Renal cortex interstitium (tissue), 11 donors: ENCODE results near the gene TNXB. TPM values are rescaled to one million over a fixed set of nuclear protein-coding genes. Genes with fewer than 3 reads are reported as not detected.
"Not testable (repeated sequence)": the region's sequence is repeated elsewhere in the genome, so short reads cannot be mapped to it uniquely, and the experiment has no call there.

Experiments used
- DNase-seq, 11 donors: peaks; one replicate each; pipeline ENCODE4 v3.0.0-alpha.2; 2013; ENCODE audit warnings: low read depth in 9 of 11, low spot score in 4 of 11; ENCODE audit errors: extremely low read depth in 1 of 11
- polyA plus RNA-seq, 3 donors: library from polyadenylated mRNA; unstranded; fragments of 120-200 nt; gene quantifications; one replicate each; pipeline ENCODE4 v1.2.1, GENCODE V29; 2013; ENCODE audit not compliant: insufficient read length in 3 of 3

Gene TNXB
- polyA plus RNA-seq, 3 donors, result 3.4 to 7.9 (median 6.1) TPM

- no peak for DNase-seq
Observed at GRCh38 chr6:32146287-32146686, 37.1 kb upstream of the TNXB start.

DNA sequence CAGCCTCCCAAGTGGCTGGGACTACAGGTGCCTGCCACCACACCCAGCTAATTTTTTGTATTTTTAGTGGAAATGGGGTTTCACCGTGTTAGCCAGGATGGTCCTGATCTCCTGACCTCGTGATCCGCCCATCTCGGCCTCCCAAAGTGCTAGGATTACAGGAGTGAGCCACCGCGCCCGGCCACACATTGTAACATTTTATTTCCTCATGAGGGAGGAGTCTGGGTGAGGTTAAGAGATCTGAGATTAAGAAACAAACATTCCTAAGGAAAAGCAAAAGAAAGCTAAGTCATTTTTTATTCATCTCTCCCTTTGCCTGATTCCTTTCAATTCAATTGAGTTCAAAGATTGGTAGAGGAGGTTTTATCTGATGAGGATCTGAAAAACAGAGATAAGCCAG lies 35.1 kb upstream of the TNXB start:
- DNase-seq, result not testable (repeated sequence)

GRCh38 chr6:32140420-32141046 lies 31.4 kb upstream of the TNXB start:
- no peak for DNase-seq

GRCh38 chr6:32139590-32139989 lies 30.5 kb upstream of the TNXB start:
- no peak for DNase-seq

GRCh38 chr6:32137454-32137853 lies 28.3 kb upstream of the TNXB start:
- DNase-seq, result no peak

DNA sequence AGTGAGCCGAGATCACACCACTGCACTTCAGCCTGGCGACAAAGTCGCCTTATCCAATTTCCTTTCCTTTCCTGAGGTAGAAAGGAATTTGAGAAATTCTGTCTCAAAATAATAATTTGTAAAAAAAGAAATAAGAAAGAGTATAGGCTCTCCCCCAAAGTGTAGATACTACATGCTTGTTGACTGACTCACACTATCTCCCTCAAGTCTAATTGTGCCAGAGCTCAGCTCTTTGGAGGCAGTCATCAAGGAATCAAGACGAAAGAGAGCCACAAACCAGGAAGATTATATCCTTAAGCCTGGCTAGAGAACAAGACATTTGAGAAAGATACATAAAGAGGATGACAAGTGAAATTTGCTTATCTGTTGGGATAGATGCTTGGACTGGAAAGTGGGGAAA lies 24.6 kb upstream of the TNXB start:
- DNase-seq, result no peak

DNA sequence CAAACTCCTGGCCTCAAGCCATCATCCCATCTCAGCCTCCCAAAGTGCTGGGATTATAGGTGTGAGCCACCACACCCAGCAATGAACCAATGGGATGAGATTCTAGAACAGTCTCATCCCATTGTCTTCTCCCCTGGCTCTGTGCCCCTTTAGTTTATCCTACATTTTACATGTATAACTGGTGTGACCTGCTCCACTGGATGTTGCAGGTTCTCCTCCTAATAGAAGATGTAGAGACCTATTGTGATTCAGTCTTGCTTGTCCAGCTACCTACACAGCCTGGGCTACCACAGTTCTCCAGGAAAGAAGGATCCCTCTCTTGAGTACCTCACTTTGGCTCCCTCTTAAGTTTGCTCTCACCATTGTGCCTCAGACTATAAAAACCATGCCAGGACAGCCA lies 23.0 kb upstream of the TNXB start:
- no peak for DNase-seq

DNA sequence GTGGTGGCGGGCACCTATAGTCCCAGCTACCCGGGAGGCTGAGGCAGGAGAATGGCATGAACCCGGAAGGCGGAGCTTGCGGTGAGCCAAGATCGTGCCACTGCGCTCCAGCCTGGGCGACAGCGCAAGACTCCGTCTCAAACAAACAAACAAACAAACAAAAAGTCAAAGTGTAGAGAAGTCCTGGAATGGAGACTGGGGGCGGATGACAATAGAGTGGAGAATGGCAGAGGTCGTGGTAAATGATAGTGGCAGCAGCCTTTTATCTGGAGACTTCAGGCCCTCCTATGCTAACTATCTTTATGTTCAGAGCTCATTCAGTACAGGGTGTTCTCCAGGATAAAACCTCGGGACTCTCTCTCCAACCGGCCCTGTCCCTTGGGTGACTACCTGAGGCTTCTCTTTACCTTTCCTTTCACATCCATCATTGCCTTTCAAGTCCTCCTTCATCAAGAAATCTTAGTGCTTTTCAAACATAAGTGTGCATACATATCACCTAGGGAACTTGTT lies 22.4 kb upstream of the TNXB start:
- no peak for DNase-seq

- DNase-seq, result no peak
Observed at GRCh38 chr6:32129297-32130088, 20.4 kb upstream of the TNXB start.

DNA sequence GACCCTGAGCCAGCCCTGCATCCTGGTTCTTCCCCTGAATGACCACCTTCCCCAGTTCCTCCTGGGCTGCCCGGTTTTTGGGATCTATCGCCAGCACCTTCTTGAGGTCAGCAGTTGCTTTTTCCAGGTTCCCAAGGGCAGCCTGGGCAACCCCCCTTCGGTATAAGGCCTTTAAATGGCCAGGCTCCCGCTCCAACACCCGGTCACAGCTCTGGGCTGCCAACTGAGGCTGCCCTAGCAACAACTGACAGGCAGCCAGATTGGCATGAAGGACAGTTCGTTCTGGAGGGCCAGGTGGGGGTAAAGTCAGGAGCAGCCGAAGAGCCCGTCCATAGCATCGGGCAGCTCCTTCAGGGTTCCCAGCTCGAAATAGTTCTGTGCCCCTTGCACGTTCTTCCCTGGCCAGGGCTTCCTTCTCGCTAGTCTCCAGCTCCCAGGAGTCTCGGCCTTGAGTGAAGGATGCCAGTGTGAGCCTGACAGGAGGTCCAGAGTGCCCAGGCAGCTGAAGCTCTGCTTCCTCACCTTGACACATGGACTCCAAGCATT lies 19.7 kb upstream of the TNXB start:
- no peak for DNase-seq

GRCh38 chr6:32127717-32128592 lies 18.8 kb upstream of the TNXB start, which contains the start of gene ATF6B:
ATF6B (minus strand) TSS chr6:32128246; CDS start chr6:32128207, 39 bp downstream.
- DNase-seq, result peak; percentile 89 to 100 (median 98)

DNA sequence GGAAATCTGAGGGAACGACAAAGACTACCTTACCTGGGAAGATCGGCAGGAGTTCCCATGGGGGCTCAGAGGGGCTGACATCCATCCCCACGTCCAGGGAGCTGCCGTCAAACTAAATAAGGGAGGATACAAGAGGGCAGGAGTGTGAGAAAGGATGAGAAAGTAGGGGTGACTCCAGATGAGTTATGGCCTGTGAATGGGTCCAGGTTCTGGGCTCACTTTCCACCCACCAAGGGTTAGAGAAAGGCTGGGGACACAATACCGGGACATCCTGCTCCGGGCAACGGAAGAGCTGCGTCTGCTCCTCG lies 18.2 kb upstream of the TNXB start:
- DNase-seq, result no peak

DNA sequence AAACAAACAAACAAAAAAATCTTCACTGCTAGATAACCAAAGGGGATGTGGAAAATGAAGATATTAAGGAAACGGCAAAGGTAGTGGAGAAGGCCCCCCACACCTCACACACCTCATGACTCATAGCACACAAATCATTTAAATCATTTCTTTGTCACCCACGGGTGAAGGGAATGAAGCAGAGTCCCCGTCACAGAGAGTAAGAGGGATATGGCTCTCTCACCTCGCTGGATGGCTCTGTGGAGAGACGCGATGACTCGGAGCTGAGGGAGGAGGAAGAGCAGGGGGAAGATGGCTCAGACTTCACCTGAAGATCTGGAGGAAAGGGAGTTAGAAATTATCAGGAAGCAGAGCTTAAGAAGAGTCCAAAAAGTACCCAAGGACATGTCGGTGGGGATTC lies 17.7 kb upstream of the TNXB start:
- DNase-seq, result no peak

DNA sequence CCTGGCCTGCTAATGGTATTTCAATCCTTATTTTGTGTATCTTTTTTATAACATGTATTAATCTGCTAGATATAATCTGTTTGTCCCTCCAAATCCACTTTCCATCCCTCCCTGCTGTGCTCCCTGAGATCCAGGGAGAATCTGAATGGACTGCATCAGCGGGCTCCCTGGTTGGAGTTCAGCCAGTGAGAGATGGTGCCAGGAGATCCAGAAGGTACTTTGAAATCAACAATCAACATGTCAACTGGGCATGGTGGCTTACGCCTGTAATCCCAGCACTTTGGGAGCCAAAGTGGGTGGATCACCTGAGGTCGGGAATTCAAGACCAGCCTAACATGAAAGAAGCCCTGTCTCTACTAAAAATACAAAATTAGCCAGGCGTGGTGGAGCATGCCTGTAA lies 14.5 kb upstream of the TNXB start:
- no peak for DNase-seq

- DNase-seq, result no peak
Observed at GRCh38 chr6:32120573-32121059, 11.5 kb upstream of the TNXB start.

DNA sequence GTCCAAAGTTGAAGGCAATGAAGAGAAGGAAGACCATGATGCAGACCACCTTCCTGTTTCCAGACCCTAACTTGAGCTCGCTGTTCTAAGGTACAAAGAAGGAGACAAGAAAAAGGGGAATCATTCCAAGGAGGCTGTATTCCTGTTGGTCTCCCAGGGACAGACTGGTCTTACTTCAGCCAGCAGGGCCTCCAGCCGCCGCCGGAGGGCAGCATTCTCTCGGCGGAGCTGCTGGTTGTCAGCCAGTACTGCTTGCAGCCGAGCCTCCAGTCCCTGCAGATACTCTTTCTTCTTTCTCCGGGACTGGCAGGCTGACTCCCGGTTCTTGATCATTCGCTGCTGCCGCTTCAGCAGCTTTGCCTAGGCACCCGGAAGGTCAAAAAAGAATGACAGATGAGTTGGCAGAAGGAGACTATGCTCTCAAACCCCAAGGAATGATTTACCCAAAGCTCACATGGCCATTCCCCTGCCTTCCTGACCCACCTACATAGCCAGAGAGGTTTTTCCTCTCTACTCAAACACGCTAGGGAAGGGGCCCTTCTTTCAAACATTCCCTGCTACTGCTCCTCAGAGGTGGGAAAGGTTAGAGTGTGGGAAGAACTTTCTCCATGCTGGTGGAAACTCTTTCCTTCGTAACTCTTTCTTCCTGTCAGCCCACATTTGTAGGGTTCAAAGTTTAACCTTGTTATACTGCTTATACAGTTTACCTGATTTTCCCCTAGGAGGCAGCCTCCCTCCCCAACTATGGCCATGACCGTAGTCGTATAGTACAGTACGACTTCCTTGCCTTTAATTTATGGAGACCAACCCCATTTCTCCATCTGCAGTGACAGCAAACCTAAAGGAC lies 9.9 kb upstream of the TNXB start:
- DNase-seq, result peak in 9 of 11 donors; percentile 64 to 80 (median 72)

DNA sequence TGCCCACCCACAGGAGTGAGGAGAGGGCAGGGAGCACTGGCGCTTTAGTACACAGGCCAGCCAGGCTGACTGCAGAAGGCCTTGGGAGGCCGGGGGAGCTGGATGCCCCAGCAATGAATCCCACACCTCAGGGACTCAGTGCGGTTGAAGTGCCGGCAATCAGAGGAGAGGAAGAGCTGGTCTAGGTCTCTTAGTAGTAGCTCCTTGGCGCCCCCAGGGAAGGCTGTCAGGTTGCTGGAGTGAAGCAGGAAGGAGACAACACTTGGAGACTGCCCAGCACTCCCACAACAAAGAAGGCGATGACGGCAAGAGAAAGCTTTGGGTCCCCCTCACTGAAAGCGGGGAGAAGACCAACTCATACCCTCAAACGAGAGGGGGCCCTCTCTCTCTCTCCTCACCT lies 8.3 kb upstream of the TNXB start:
- DNase-seq, result no peak

GRCh38 chr6:32116674-32117073 lies 7.5 kb upstream of the TNXB start:
- DNase-seq, result no peak
